Measurements from ENCODE around the gene PIEZO2.

The PIEZO2 gene

GRCh38 chr18:11145413-11146191 is 3.8 kb downstream of the PIEZO2 start:
- H3K27ac ChIP-seq (ENCODE audit: low read depth, low read length), result no peak overlapping the region
- H3K9me2 ChIP-seq (replicated peaks; ENCODE audit: control insufficient read depth, low read length), result no peaks in the 10 kb centered on the region
- no peaks in the 10 kb centered on the region for H4K20me1 ChIP-seq (ENCODE audit: control insufficient read depth, insufficient read depth, low read depth, low read length)
- no peaks in the 10 kb centered on the region for H3K79me2 ChIP-seq (ENCODE audit: control insufficient read depth, low read length)
- no peaks in the 10 kb centered on the region for H3K9me3 ChIP-seq (ENCODE audit: control insufficient read depth, insufficient read depth, low read length)
- H3K27me3 ChIP-seq (ENCODE audit: control insufficient read depth, low read length), result no peaks in the 10 kb centered on the region
- TF ChIP-seq EZH2phosphoT487 (IDR thresholded peaks at IDR 0.05; ENCODE audit: borderline replicate concordance, low read length), result no peak
- TF ChIP-seq, protein P1, sequence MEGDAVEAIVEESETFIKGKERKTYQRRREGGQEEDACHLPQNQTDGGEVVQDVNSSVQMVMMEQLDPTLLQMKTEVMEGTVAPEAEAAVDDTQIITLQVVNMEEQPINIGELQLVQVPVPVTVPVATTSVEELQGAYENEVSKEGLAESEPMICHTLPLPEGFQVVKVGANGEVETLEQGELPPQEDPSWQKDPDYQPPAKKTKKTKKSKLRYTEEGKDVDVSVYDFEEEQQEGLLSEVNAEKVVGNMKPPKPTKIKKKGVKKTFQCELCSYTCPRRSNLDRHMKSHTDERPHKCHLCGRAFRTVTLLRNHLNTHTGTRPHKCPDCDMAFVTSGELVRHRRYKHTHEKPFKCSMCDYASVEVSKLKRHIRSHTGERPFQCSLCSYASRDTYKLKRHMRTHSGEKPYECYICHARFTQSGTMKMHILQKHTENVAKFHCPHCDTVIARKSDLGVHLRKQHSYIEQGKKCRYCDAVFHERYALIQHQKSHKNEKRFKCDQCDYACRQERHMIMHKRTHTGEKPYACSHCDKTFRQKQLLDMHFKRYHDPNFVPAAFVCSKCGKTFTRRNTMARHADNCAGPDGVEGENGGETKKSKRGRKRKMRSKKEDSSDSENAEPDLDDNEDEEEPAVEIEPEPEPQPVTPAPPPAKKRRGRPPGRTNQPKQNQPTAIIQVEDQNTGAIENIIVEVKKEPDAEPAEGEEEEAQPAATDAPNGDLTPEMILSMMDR (IDR thresholded peaks at IDR 0.05; ENCODE audit: low read depth, low read length, poor library complexity, severe bottlenecking), result no peak
- no peaks in the 10 kb centered on the region for H3K4me1 ChIP-seq (ENCODE audit: control insufficient read depth, low read length)
- no peaks in the 10 kb centered on the region for H3F3A ChIP-seq (ENCODE audit: control insufficient read depth, insufficient read depth)
- no peaks in the 10 kb centered on the region for H3K36me3 ChIP-seq (ENCODE audit: control insufficient read depth, low read length)
- H3K4me2 ChIP-seq (ENCODE audit: low read length), result no peak overlapping the region
- no peak overlapping the region for H3K4me3 ChIP-seq (ENCODE audit: low read length)

GRCh38 chr18:11137400-11137799 is 12.0 kb downstream of the PIEZO2 start:
- Histone ChIP-seq H3K27ac (ENCODE audit: low read depth, low read length) (no peak overlapping the region), H3K9me2 (replicated peaks; ENCODE audit: control insufficient read depth, low read length) (no peaks in the 10 kb centered on the region), H3F3A (ENCODE audit: control insufficient read depth, insufficient read depth) (no peaks in the 10 kb centered on the region), H3K9me3 (ENCODE audit: control insufficient read depth, insufficient read depth, low read length) (no peaks in the 10 kb centered on the region), H4K20me1 (ENCODE audit: control insufficient read depth, insufficient read depth, low read depth, low read length) (no peaks in the 10 kb centered on the region), H3K4me3 (ENCODE audit: low read length) (no peak overlapping the region), H3K36me3 (ENCODE audit: control insufficient read depth, low read length) (no peaks in the 10 kb centered on the region), H3K27me3 (ENCODE audit: control insufficient read depth, low read length) (no peaks in the 10 kb centered on the region), H3K4me1 (ENCODE audit: control insufficient read depth, low read length) (no peaks in the 10 kb centered on the region), H3K79me2 (ENCODE audit: control insufficient read depth, low read length) (no peaks in the 10 kb centered on the region), H3K4me2 (ENCODE audit: low read length) (no peak overlapping the region)
- TF ChIP-seq, protein P1 (IDR thresholded peaks at IDR 0.05; ENCODE audit: low read depth, low read length, poor library complexity, severe bottlenecking), result no peak
- no peak for TF ChIP-seq EZH2phosphoT487 (IDR thresholded peaks at IDR 0.05; ENCODE audit: borderline replicate concordance, low read length)

- Histone ChIP-seq H3K36me3 (ENCODE audit: control insufficient read depth, low read length) (no peaks in the 10 kb centered on the region), H3K4me2 (ENCODE audit: low read length) (no peak overlapping the region), H3K79me2 (ENCODE audit: control insufficient read depth, low read length) (no peaks in the 10 kb centered on the region), H4K20me1 (ENCODE audit: control insufficient read depth, insufficient read depth, low read depth, low read length) (no peaks in the 10 kb centered on the region), H3K9me2 (replicated peaks; ENCODE audit: control insufficient read depth, low read length) (no peaks in the 10 kb centered on the region), H3K4me1 (ENCODE audit: control insufficient read depth, low read length) (no peaks in the 10 kb centered on the region), H3K4me3 (ENCODE audit: low read length) (no peak overlapping the region), H3F3A (ENCODE audit: control insufficient read depth, insufficient read depth) (no peaks in the 10 kb centered on the region), H3K27me3 (ENCODE audit: control insufficient read depth, low read length) (no peaks in the 10 kb centered on the region), H3K27ac (ENCODE audit: low read depth, low read length) (no peak overlapping the region), H3K9me3 (ENCODE audit: control insufficient read depth, insufficient read depth, low read length) (no peaks in the 10 kb centered on the region)
- TF ChIP-seq, protein P1 (IDR thresholded peaks at IDR 0.05; ENCODE audit: low read depth, low read length, poor library complexity, severe bottlenecking), result no peak
- TF ChIP-seq EZH2phosphoT487 (IDR thresholded peaks at IDR 0.05; ENCODE audit: borderline replicate concordance, low read length), result no peak
Measured at GRCh38 chr18:11136241-11136640, 13.1 kb downstream of the PIEZO2 start.

All from DOHH2 (cell line).